ENCODE measurements around the gene FGF1.

Gene FGF1

DNA sequence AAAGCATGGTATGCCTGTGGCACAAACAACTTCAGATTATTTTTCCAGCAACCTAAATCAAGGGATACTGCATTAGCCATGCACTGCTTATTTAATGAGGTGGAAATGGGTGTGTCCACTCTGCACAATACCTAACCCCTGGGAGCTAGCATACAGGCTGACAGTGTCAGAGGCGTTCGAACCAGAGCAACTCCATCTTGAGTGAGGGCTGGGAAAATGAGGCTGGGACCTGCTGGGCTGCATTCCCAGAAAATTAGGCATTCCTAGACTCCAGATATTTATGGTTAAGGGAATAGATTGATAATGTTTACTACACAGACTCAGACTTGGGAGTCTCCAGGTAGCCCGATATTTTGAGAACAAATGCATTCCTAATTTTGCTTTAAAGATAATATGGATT is 2.8 kb downstream of the FGF1 start:
- Histone ChIP-seq H3K36me3 (ENCODE audit: insufficient read depth, low read length) (no peaks in the 10 kb centered on the region), H3K4me1 (ENCODE audit: control insufficient read depth, insufficient read depth, low read length, unreplicated experiment) (peaks cover 24% of the 10 kb centered on the region), H3K27ac (ENCODE audit: low read depth, low read length) (no peak overlapping the region), H3K79me2 (ENCODE audit: control insufficient read depth, insufficient read depth, low read length, unreplicated experiment) (no peaks in the 10 kb centered on the region), H2AFZ (ENCODE audit: low read length, unreplicated experiment) (no peak overlapping the region), H3K27me3 (ENCODE audit: insufficient read depth, low read length) (peaks cover 3% of the 10 kb centered on the region; the same call in 1 of the 2 replicates), H3K4me3 (ENCODE audit: low read depth, low read length) (no peak overlapping the region)

DNA sequence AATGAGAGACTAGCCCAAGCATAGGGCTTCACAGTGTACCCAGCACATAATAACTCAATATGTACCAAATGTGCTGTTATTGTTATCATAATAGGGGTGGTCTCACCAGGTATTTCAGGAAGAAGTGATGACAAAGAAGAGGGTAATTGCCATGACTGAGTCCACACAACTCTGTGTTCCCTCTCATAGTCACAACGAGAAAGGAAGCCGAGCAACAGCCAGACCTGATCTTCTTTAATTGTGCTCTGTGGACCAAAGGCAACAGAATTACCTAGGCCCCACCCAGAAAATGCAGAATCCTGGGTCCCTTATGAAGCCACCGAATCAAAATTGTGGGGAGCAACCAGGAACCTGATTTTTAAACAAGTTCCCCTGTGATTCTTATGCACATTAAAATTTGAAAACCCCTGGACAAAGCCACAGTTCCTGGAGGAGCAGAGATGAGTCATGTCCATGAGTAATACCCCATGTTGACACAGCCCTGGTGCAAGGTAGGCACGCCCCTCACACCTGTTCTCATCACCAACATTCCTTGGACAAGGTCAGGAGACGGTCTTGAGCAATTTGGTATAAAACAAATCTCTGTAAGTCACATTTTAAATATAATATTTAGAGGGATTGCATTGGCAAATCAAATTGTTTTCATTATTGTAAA is 5.2 kb downstream of the FGF1 start:
- Histone ChIP-seq H3K4me1 (ENCODE audit: control insufficient read depth, insufficient read depth, low read length, unreplicated experiment) (peaks cover 24% of the 10 kb centered on the region), H3K27ac (ENCODE audit: low read depth, low read length) (no peak overlapping the region), H3K36me3 (ENCODE audit: insufficient read depth, low read length) (no peaks in the 10 kb centered on the region), H3K79me2 (ENCODE audit: control insufficient read depth, insufficient read depth, low read length, unreplicated experiment) (no peaks in the 10 kb centered on the region), H3K4me3 (ENCODE audit: low read depth, low read length) (no peak overlapping the region), H2AFZ (ENCODE audit: low read length, unreplicated experiment) (no peak overlapping the region), H3K27me3 (ENCODE audit: insufficient read depth, low read length) (no peaks in the 10 kb centered on the region)

DNA sequence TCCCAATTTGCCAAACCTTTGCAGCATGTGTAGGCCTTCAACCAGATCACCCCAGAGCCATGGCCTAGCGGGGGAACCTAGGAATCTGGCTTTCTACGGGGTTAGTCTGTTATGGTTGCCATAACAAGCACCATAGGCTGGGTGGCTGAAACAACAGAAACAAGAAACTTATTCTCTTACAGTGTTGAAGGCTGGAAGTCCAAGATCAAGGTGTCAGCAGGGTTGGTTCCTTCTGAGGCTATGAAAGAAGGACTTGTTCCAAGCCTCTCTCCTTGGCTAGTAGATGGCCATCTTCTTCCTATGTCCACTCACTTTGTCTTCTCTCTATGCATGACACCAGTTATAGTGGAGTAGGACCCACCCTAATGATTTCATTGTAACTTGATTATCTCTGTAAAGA is 6.1 kb downstream of the FGF1 start:
- no peak overlapping the region for H3K4me3 ChIP-seq (ENCODE audit: low read depth, low read length)
- no peaks in the 10 kb centered on the region for H3K27me3 ChIP-seq (ENCODE audit: insufficient read depth, low read length)
- no peaks in the 10 kb centered on the region for H3K79me2 ChIP-seq (ENCODE audit: control insufficient read depth, insufficient read depth, low read length, unreplicated experiment)
- no peaks in the 10 kb centered on the region for H3K36me3 ChIP-seq (ENCODE audit: insufficient read depth, low read length)
- H3K4me1 ChIP-seq (ENCODE audit: control insufficient read depth, insufficient read depth, low read length, unreplicated experiment) = peaks cover 20% of the 10 kb centered on the region
- no peak overlapping the region for H3K27ac ChIP-seq (ENCODE audit: low read depth, low read length)
- no peak overlapping the region for H2AFZ ChIP-seq (ENCODE audit: low read length, unreplicated experiment)

DNA sequence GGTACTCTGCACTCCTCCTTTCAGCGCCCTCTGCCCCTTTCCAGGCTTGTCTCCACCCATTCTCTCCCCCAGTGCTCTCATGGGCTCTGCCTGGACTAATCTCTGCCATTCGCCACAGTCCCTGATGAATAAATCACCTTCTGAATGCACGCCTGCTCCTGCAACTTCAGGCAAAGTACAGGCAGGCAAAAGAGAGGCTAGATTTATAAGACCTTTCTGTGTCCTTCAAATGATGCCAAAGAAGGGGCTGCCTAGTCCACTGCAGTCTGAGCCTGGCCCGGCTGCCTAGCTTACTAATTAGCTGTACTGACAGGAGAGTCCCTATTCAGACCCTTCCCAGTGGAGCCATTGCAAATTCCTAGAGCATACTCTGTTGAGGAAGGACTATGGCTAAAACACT is 7.4 kb downstream of the FGF1 start:
- peaks cover 20% of the 10 kb centered on the region for H3K4me1 ChIP-seq (ENCODE audit: control insufficient read depth, insufficient read depth, low read length, unreplicated experiment)
- no peaks in the 10 kb centered on the region for H3K79me2 ChIP-seq (ENCODE audit: control insufficient read depth, insufficient read depth, low read length, unreplicated experiment)
- no peak overlapping the region for H3K27ac ChIP-seq (ENCODE audit: low read depth, low read length)
- no peaks in the 10 kb centered on the region for H3K27me3 ChIP-seq (ENCODE audit: insufficient read depth, low read length)
- no peak overlapping the region for H2AFZ ChIP-seq (ENCODE audit: low read length, unreplicated experiment)
- H3K36me3 ChIP-seq (ENCODE audit: insufficient read depth, low read length) = no peaks in the 10 kb centered on the region
- no peak overlapping the region for H3K4me3 ChIP-seq (ENCODE audit: low read depth, low read length)

DNA sequence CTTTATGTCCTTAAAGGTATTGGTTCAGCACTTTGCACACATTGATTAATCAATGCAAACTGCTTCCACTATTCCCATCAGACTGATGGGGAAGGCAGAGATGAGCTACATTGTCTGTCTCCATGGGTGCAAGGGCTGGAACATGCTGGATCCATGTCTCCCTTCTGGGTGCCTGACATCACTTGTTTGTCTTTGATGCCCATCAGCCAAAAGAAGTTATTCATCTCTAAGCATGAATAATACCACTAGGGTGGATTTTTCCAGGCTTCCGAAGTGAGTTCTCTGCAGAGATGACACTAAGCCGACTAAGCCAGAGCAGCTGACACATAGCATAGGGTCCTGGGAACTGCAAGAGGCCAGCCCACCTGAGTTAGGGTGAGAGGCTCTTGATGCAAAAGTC is 8.7 kb downstream of the FGF1 start:
- Histone ChIP-seq H3K36me3 (ENCODE audit: insufficient read depth, low read length) (no peaks in the 10 kb centered on the region), H3K4me3 (ENCODE audit: low read depth, low read length) (no peak overlapping the region), H3K27ac (ENCODE audit: low read depth, low read length) (no peak overlapping the region), H3K4me1 (ENCODE audit: control insufficient read depth, insufficient read depth, low read length, unreplicated experiment) (peaks cover 21% of the 10 kb centered on the region), H3K27me3 (ENCODE audit: insufficient read depth, low read length) (no peaks in the 10 kb centered on the region), H2AFZ (ENCODE audit: low read length, unreplicated experiment) (no peak overlapping the region), H3K79me2 (ENCODE audit: control insufficient read depth, insufficient read depth, low read length, unreplicated experiment) (no peaks in the 10 kb centered on the region)

DNA sequence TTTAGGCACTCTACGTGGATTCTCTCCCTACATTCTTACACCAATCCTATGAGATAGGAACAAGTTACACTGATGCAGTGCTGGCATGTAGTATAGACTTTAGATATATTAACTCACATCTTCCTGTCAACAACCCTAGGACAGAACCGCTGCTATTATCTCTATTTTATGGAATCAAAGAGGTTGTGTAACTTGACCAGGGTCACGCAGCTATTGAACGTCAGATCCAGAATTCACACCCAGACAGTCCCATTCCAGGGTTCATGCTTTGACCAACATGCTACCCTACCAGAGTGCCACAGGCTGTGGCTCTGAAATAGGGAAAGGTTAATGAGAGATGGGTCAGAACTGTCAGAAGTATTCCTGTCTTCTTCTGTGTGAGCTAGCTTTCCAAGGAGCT is 9.6 kb downstream of the FGF1 start:
- H3K36me3 ChIP-seq (ENCODE audit: insufficient read depth, low read length) = no peaks in the 10 kb centered on the region
- H3K4me1 ChIP-seq (ENCODE audit: control insufficient read depth, insufficient read depth, low read length, unreplicated experiment) = peaks cover 29% of the 10 kb centered on the region
- H2AFZ ChIP-seq (ENCODE audit: low read length, unreplicated experiment) = no peak overlapping the region
- H3K27ac ChIP-seq (ENCODE audit: low read depth, low read length) = no peak overlapping the region
- H3K4me3 ChIP-seq (ENCODE audit: low read depth, low read length) = no peak overlapping the region
- no peaks in the 10 kb centered on the region for H3K27me3 ChIP-seq (ENCODE audit: insufficient read depth, low read length)
- H3K79me2 ChIP-seq (ENCODE audit: control insufficient read depth, insufficient read depth, low read length, unreplicated experiment) = no peaks in the 10 kb centered on the region

DNA sequence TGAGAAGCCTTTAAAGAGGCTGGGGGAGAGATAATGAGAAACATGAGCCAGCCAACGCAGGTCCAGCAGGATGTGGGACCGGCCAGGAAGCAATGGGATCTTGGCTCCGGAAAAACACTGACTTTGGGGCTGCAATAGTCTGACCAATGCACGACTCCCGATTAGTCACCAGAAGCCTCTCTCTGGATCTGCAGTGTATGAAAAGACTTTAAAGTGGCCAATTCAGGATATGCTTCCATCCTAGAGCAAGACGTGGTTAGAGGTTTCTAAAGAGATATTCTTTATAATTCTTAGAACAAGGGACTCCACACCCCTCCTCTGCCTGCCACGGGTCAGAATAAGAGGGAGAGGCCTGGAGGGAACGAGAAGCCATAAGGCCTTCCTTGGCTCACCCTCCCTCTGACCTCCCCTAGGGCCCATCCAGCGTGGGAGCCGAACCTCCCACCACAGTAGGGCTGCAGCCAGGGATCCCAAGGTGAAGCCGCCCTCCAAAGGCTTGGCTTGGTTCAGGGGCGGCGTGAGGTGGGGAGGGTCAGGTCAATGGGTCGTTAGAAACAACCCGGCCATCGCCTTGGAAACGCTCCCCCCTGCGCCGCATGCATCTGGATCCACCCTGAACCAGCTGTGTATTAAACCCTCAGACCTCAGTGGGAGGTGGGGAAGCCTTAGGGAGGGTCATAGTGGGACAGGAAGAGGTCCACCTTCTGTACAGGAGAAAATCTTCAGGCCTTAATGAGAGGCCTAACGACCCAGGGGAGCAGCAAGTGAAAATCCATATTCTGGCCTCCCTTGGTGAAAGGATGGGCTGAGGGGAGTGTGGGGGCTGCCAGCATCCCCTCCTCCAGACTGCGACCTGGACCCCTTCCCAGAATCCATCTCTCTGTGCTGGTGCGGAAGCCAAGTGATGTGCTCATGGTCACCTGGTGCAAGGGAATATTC is 11.1 kb downstream of the FGF1 start:
- H2AFZ ChIP-seq (ENCODE audit: low read length, unreplicated experiment) = no peak overlapping the region
- H3K4me3 ChIP-seq (ENCODE audit: low read depth, low read length) = no peak overlapping the region
- H3K4me1 ChIP-seq (ENCODE audit: control insufficient read depth, insufficient read depth, low read length, unreplicated experiment) = peaks cover 23% of the 10 kb centered on the region
- no peaks in the 10 kb centered on the region for H3K79me2 ChIP-seq (ENCODE audit: control insufficient read depth, insufficient read depth, low read length, unreplicated experiment)
- no peak overlapping the region for H3K27ac ChIP-seq (ENCODE audit: low read depth, low read length)
- H3K36me3 ChIP-seq (ENCODE audit: insufficient read depth, low read length) = no peaks in the 10 kb centered on the region
- no peaks in the 10 kb centered on the region for H3K27me3 ChIP-seq (ENCODE audit: insufficient read depth, low read length)

DNA sequence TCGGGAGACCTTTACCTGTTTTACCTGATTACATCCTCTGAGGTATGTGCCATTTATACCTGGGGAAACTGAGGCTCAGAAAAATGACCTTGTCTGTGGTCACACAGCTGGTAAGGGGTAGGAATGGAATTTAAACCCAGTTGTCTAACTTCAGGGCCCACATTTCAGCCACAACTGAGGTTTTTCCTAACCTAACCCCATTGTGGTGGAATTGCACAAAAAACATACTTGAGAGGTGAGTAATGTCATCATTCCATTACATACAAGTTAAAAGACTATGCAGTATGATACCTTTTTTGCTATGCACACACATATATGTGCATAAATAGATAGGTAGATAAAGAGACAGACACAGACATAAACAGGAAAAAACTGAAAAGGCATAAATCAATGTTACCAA is 14.1 kb downstream of the FGF1 start:
- no peak overlapping the region for H2AFZ ChIP-seq (ENCODE audit: low read length, unreplicated experiment)
- no peak overlapping the region for H3K27ac ChIP-seq (ENCODE audit: low read depth, low read length)

DNA sequence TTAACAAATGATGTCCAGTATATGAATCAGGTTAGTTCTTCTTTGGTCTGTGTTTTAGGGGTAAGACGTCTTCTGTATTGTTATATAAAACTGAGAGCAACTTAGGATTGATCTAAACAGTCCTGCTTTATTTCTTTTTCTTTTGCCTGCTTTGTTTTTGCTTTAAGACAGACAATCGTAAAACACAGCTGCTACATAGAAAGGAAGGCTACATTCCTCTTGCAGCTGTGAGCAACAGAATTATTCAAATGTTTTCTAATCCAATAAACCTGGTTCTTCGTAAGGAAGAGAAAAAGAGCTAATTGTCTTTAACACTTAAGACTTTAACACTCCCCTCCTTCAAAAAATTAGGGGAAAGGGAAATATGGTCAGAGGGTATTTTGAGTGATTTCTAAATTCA is 14.6 kb downstream of the FGF1 start:
- Histone ChIP-seq H3K4me3 (ENCODE audit: low read depth, low read length) (no peak overlapping the region), H2AFZ (ENCODE audit: low read length, unreplicated experiment) (no peak overlapping the region), H3K79me2 (ENCODE audit: control insufficient read depth, insufficient read depth, low read length, unreplicated experiment) (no peaks in the 10 kb centered on the region), H3K27me3 (ENCODE audit: insufficient read depth, low read length) (no peaks in the 10 kb centered on the region), H3K36me3 (ENCODE audit: insufficient read depth, low read length) (no peaks in the 10 kb centered on the region), H3K27ac (ENCODE audit: low read depth, low read length) (no peak overlapping the region), H3K4me1 (ENCODE audit: control insufficient read depth, insufficient read depth, low read length, unreplicated experiment) (peaks cover 23% of the 10 kb centered on the region)

More for the DNA sequence above, 14.1 kb downstream of the FGF1 start:
- Histone ChIP-seq H3K36me3 (ENCODE audit: insufficient read depth, low read length) (no peaks in the 10 kb centered on the region), H3K79me2 (ENCODE audit: control insufficient read depth, insufficient read depth, low read length, unreplicated experiment) (no peaks in the 10 kb centered on the region), H3K4me1 (ENCODE audit: control insufficient read depth, insufficient read depth, low read length, unreplicated experiment) (peaks cover 23% of the 10 kb centered on the region), H3K27me3 (ENCODE audit: insufficient read depth, low read length) (no peaks in the 10 kb centered on the region), H3K4me3 (ENCODE audit: low read depth, low read length) (no peak overlapping the region)

DNA sequence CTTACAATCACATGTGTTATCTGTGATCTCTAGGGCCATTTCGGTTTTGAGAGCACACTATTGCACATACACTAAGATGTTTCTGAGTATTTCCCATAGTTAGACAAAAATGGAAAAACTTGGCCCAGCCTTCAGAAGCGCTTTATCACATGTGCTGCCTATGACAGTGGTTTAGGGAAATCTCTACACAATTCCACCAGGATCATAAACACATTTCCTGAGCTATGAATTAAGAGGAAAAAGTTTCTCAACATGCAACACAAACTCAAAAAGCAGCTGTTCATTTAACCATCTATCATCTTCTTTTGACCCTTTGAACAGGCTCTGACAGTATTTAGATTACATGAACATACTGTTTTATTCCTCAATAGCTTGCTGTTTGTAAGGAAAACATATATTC is 15.1 kb downstream of the FGF1 start:
- Histone ChIP-seq H3K27me3 (ENCODE audit: insufficient read depth, low read length) (no peaks in the 10 kb centered on the region), H3K27ac (ENCODE audit: low read depth, low read length) (no peak overlapping the region), H3K4me1 (ENCODE audit: control insufficient read depth, insufficient read depth, low read length, unreplicated experiment) (peaks cover 23% of the 10 kb centered on the region), H3K4me3 (ENCODE audit: low read depth, low read length) (no peak overlapping the region), H2AFZ (ENCODE audit: low read length, unreplicated experiment) (no peak overlapping the region), H3K79me2 (ENCODE audit: control insufficient read depth, insufficient read depth, low read length, unreplicated experiment) (no peaks in the 10 kb centered on the region), H3K36me3 (ENCODE audit: insufficient read depth, low read length) (no peaks in the 10 kb centered on the region)

DNA sequence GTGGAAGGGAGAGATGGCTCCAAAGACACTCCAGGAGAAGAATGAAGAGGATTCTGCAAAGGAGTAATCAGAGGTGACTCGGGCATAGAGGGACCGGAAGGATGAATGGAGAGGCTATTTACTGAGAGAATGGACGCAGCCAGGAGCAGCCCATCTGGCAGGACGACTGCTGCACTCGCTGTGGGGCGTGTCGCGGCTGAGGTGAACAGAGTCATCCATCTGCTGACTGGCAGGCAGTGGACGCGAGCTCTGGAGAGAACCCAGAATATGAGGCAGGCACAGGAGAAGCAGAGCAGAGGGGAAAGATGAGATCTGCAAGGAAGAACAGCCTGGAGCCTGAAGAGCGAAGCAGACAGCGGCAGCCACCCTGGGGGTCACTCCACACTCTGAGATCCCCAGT is 16.4 kb downstream of the FGF1 start:
- no peak overlapping the region for H2AFZ ChIP-seq (ENCODE audit: low read length, unreplicated experiment)
- H3K4me1 ChIP-seq (ENCODE audit: control insufficient read depth, insufficient read depth, low read length, unreplicated experiment) = peaks cover 18% of the 10 kb centered on the region
- H3K4me3 ChIP-seq (ENCODE audit: low read depth, low read length) = no peak overlapping the region
- no peaks in the 10 kb centered on the region for H3K36me3 ChIP-seq (ENCODE audit: insufficient read depth, low read length)
- no peak overlapping the region for H3K27ac ChIP-seq (ENCODE audit: low read depth, low read length)
- no peaks in the 10 kb centered on the region for H3K27me3 ChIP-seq (ENCODE audit: insufficient read depth, low read length)
- H3K79me2 ChIP-seq (ENCODE audit: control insufficient read depth, insufficient read depth, low read length, unreplicated experiment) = no peaks in the 10 kb centered on the region

Data from ACC112 (cell line).